GM12878 (cell line): ENCODE measurements around the gene SECISBP2.
A peak's percentile ranks its signal among the peaks of the same experiment; 100 is the strongest.

ENCODE experiments used
- BACH1 ChIP-seq: fragments of 450-650 bp; IDR thresholded peaks from 2 replicates; pipeline ENCODE4 v1.6.1; 2017; ENCODE audit warnings: mild to moderate bottlenecking, borderline replicate concordance
- CHD4 ChIP-seq: fragments of 200-600 bp; sonication (generic); IDR thresholded peaks from 2 replicates; pipeline ENCODE4 v1.6.1; 2016; ENCODE audit warnings: mild to moderate bottlenecking
- JUND ChIP-seq: IDR thresholded peaks from 2 replicates; pipeline ENCODE4 v1.6.1; 2012; ENCODE audit warnings: low read depth, mild to moderate bottlenecking, low read length, improper control_type of control experiment, moderate library complexity
- NR2C2 ChIP-seq: IDR thresholded peaks from 2 replicates; pipeline ENCODE4 v1.6.1; 2011; ENCODE audit warnings: borderline replicate concordance, low read depth; ENCODE audit not compliant: control insufficient read depth, insufficient read length
- POLR2A ChIP-seq: IDR thresholded peaks from 2 replicates; pipeline ENCODE4 v1.6.1; 2011; ENCODE audit warnings: low read depth, mild to moderate bottlenecking, low read length
- PRDM15 ChIP-seq: fragments of 450-650 bp; formaldehyde crosslinking; IDR thresholded peaks from 2 replicates; pipeline ENCODE4 v1.4.0; 2020; ENCODE audit warnings: mild to moderate bottlenecking, moderate library complexity
- RAD21 ChIP-seq: IDR thresholded peaks from 2 replicates; pipeline ENCODE4 v1.6.1; 2011; ENCODE audit warnings: mild to moderate bottlenecking, low read depth, low read length, moderate library complexity; ENCODE audit not compliant: insufficient read depth
- RCOR1 ChIP-seq: conservative IDR thresholded peaks from 2 replicates; pipeline ENCODE4 v1.6.1; 2012; ENCODE audit warnings: low read depth, low read length, improper control_type of control experiment
- SIX5 ChIP-seq: IDR thresholded peaks from 2 replicates; pipeline ENCODE4 v1.6.1; 2011; ENCODE audit warnings: mild to moderate bottlenecking, low read depth, low read length, moderate library complexity; ENCODE audit not compliant: severe bottlenecking
- SMC3 ChIP-seq: IDR thresholded peaks from 2 replicates; pipeline ENCODE4 v1.6.1; 2011; ENCODE audit warnings: low read length, improper control_type of control experiment, borderline replicate concordance
- ZNF24 ChIP-seq: fragments of 450-650 bp; IDR thresholded peaks from 2 replicates; pipeline ENCODE4 v1.6.1; 2017; ENCODE audit warnings: antibody characterized with exemption, mild to moderate bottlenecking
- TF ChIP-seq, protein P1 (sequence below): fragments of 450-650 bp; IDR thresholded peaks from 2 replicates; pipeline ENCODE4 v1.6.1; 2016; ENCODE audit warnings: mild to moderate bottlenecking

GRCh38 chr9:89311346-89312221, 6.7 kb upstream of the SECISBP2 start:
- TF ChIP-seq POLR2A (peak; percentile 69), CHD4 (no peak), SMC3 (no peak), ZNF24 (no peak), JUND (no peak), NR2C2 (no peak), SIX5 (no peak), RCOR1 (no peak), RAD21 (no peak), PRDM15 (CRISPR knock-in tag) (no peak), BACH1 (no peak)
- TF ChIP-seq, protein P1, sequence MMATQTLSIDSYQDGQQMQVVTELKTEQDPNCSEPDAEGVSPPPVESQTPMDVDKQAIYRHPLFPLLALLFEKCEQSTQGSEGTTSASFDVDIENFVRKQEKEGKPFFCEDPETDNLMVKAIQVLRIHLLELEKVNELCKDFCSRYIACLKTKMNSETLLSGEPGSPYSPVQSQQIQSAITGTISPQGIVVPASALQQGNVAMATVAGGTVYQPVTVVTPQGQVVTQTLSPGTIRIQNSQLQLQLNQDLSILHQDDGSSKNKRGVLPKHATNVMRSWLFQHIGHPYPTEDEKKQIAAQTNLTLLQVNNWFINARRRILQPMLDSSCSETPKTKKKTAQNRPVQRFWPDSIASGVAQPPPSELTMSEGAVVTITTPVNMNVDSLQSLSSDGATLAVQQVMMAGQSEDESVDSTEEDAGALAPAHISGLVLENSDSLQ: no peak
